ENCODE data around the gene COL21A1.
"Not testable (repeated sequence)": the region's sequence is repeated elsewhere in the genome, so short reads cannot be mapped to it uniquely, and the experiment has no call there.

Gene COL21A1

GRCh38 chr6:56024931-56025330 is 222.4 kb downstream of the COL21A1 start:
- peak in 1 of 2 donors; percentile 29 for DNase-seq (ENCODE audit: low read depth in 2 of 2)
- TF ChIP-seq, protein P1, sequence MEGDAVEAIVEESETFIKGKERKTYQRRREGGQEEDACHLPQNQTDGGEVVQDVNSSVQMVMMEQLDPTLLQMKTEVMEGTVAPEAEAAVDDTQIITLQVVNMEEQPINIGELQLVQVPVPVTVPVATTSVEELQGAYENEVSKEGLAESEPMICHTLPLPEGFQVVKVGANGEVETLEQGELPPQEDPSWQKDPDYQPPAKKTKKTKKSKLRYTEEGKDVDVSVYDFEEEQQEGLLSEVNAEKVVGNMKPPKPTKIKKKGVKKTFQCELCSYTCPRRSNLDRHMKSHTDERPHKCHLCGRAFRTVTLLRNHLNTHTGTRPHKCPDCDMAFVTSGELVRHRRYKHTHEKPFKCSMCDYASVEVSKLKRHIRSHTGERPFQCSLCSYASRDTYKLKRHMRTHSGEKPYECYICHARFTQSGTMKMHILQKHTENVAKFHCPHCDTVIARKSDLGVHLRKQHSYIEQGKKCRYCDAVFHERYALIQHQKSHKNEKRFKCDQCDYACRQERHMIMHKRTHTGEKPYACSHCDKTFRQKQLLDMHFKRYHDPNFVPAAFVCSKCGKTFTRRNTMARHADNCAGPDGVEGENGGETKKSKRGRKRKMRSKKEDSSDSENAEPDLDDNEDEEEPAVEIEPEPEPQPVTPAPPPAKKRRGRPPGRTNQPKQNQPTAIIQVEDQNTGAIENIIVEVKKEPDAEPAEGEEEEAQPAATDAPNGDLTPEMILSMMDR (IDR thresholded peaks at IDR 0.05; ENCODE audit: low read depth, low read length) = no peak
- H3K4me3 ChIP-seq (replicated peaks in 1 of 2; ENCODE audit: low read depth in 2 of 2, low read length in 2 of 2) = no peak overlapping the region

GRCh38 chr6:56023829-56024228 is 223.6 kb downstream of the COL21A1 start:
- TF ChIP-seq, protein P1 (IDR thresholded peaks at IDR 0.05; ENCODE audit: low read depth, low read length) = no peak
- H3K4me3 ChIP-seq (replicated peaks in 1 of 2; ENCODE audit: low read depth in 2 of 2, low read length in 2 of 2) = no peak overlapping the region
- no peak for DNase-seq (ENCODE audit: low read depth in 2 of 2)

- TF ChIP-seq, protein P1 (IDR thresholded peaks at IDR 0.05; ENCODE audit: low read depth, low read length) = no peak
- no peak overlapping the region for H3K4me3 ChIP-seq (replicated peaks in 1 of 2; ENCODE audit: low read depth in 2 of 2, low read length in 2 of 2)
- no peak for DNase-seq (ENCODE audit: low read depth in 2 of 2)
Measured at GRCh38 chr6:56022678-56023077, 224.7 kb downstream of the COL21A1 start.

- H3K4me3 ChIP-seq (replicated peaks in 1 of 2; ENCODE audit: low read depth in 2 of 2, low read length in 2 of 2) = no peak overlapping the region
- DNase-seq (ENCODE audit: low read depth in 2 of 2) = no peak
- TF ChIP-seq, protein P1 (IDR thresholded peaks at IDR 0.05; ENCODE audit: low read depth, low read length) = no peak
Measured at GRCh38 chr6:56021943-56022342, 225.4 kb downstream of the COL21A1 start.

- H3K4me3 ChIP-seq (replicated peaks in 1 of 2; ENCODE audit: low read depth in 2 of 2, low read length in 2 of 2) = no peak overlapping the region
- peak in 1 of 2 donors; percentile 36 for DNase-seq (ENCODE audit: low read depth in 2 of 2)
- TF ChIP-seq, protein P1 (IDR thresholded peaks at IDR 0.05; ENCODE audit: low read depth, low read length) = no peak
Measured at GRCh38 chr6:56019973-56020372, 227.4 kb downstream of the COL21A1 start.

DNA sequence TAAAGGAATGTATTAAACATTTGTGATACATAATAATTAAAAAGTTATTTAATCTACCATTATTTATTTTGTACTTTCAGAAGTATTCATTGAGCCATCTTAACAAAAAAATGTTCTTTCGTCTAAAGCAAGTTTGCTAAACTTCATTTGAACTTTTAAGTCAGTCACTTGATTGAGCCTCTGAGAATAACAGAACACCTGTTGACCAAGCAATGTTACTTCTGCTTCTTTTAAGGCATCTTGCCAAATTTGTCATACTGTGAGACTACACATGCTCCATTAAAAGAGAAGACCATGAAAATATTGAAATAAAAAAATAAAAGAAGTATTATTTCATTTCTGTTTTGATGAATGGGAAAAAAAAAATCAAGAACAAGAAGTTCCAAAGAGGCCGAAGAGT is 230.2 kb downstream of the COL21A1 start:
- no peak overlapping the region for H3K4me3 ChIP-seq (replicated peaks in 1 of 2; ENCODE audit: low read depth in 2 of 2, low read length in 2 of 2)
- no peak for DNase-seq (ENCODE audit: low read depth in 2 of 2)
- TF ChIP-seq, protein P1 (IDR thresholded peaks at IDR 0.05; ENCODE audit: low read depth, low read length) = no peak

DNA sequence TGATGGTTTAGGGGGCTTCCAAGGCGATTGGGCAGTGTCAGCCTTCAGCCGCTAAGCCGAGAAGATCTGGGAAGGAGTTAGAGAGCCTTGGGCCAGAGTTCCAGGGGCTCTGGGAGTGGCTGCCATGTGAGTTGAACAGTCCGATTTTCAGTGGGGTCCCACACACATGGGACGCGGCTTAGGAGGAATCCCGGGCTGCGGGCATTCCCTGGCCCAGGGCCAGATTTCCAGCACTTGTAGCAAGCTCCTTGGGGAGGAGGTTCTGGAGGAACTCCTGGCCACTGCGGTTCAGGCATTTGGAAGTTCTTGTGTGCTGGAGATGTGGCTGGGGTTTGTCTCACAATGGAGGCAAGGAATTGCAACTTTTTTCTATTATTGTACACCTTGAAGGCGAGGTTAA is 233.3 kb downstream of the COL21A1 start:
- not testable (repeated sequence) for DNase-seq (ENCODE audit: low read depth in 2 of 2); H3K4me3 ChIP-seq (replicated peaks in 1 of 2; ENCODE audit: low read depth in 2 of 2, low read length in 2 of 2)

Measured in cardiac fibroblast (primary cell).